ENCODE data around the gene NRTN. TPM values are rescaled to one million over a fixed set of nuclear protein-coding genes. Genes with fewer than 3 reads are reported as not detected.

NRTN gene
- total and polyA plus RNA-seq, 4 donors, result 0.23 to 3.3 (median 1.4) TPM

DNA sequence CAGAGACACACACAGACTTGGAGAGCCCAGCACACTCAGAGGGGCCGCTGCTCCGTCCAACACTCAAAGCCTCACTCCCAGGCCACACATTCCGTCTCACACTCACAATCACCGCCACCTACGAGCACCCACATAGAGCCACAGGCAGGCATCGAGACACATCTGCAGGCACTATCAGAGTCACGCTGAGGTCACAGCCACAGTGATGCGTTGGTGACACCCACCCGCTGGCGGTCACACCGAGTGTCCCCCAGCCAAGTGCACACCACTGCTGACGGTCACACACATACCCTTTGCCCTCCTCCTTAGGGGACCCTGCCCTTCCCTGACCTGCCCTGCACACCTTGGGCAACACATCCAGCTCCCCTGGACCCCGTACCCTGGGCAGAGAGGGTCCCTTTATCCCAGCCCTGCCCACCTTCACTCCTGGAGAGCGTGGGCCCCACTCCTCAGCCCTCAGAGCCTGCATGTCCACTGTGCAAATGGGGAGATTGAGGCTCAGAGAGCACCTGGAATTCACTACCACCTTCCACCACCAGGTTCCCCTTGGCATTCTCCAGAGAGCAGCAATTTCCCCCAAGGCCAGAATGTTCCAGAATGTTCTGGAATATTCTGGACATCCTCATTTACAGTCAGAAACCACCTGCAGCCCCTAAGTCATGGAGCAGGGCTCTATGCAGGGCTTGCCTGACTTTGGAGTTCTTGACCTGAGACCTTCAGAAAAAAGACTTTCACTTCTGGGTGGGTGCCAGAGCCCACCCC, 60.0 kb downstream of the NRTN start:
- no peak overlapping the region for H3K27ac ChIP-seq (ENCODE audit: low read depth in 1 of 2, low read length in 1 of 2)
- no peak for DNase-seq
- TF ChIP-seq, protein P1, sequence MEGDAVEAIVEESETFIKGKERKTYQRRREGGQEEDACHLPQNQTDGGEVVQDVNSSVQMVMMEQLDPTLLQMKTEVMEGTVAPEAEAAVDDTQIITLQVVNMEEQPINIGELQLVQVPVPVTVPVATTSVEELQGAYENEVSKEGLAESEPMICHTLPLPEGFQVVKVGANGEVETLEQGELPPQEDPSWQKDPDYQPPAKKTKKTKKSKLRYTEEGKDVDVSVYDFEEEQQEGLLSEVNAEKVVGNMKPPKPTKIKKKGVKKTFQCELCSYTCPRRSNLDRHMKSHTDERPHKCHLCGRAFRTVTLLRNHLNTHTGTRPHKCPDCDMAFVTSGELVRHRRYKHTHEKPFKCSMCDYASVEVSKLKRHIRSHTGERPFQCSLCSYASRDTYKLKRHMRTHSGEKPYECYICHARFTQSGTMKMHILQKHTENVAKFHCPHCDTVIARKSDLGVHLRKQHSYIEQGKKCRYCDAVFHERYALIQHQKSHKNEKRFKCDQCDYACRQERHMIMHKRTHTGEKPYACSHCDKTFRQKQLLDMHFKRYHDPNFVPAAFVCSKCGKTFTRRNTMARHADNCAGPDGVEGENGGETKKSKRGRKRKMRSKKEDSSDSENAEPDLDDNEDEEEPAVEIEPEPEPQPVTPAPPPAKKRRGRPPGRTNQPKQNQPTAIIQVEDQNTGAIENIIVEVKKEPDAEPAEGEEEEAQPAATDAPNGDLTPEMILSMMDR (IDR thresholded peaks at IDR 0.05; ENCODE audit: control extremely low read depth, extremely low read depth), result no peak
- no peaks in the 10 kb centered on the region for H3K36me3 ChIP-seq (ENCODE audit: control insufficient read depth in 4 of 4, insufficient read depth in 4 of 4, low read length in 4 of 4)
- H3K27me3 ChIP-seq (ENCODE audit: control insufficient read depth in 3 of 3, insufficient read depth in 3 of 3, low read length in 2 of 3), result no peaks in the 10 kb centered on the region
- H3K4me1 ChIP-seq (ENCODE audit: control insufficient read depth in 5 of 5, insufficient read depth in 5 of 5, low read length in 5 of 5), result no peaks in the 10 kb centered on the region
- H3K4me3 ChIP-seq, result no peak overlapping the region
- WGBS, 2 donors, result 81 to 88% methylated on average over 14 of the region's 14 CpGs
- ATAC-seq (ENCODE audit: insufficient read depth, low FRiP score), result no peak
- no peak overlapping the region for H3K9ac ChIP-seq (ENCODE audit: insufficient read depth in 1 of 2, low read length in 2 of 2)
- H3K9me3 ChIP-seq (ENCODE audit: control insufficient read depth in 4 of 4, insufficient read depth in 3 of 4, low read length in 3 of 4), result no peaks in the 10 kb centered on the region

- no peak for DNase-seq
- no peaks in the 10 kb centered on the region for H3K9me3 ChIP-seq (ENCODE audit: control insufficient read depth in 4 of 4, insufficient read depth in 3 of 4, low read length in 3 of 4)
- H3K36me3 ChIP-seq (ENCODE audit: control insufficient read depth in 4 of 4, insufficient read depth in 4 of 4, low read length in 4 of 4), result no peaks in the 10 kb centered on the region
- H3K27me3 ChIP-seq (ENCODE audit: control insufficient read depth in 3 of 3, insufficient read depth in 3 of 3, low read length in 2 of 3), result no peaks in the 10 kb centered on the region
- no peak overlapping the region for H3K27ac ChIP-seq (ENCODE audit: low read depth in 1 of 2, low read length in 1 of 2)
- H3K4me3 ChIP-seq, result no peak overlapping the region
- no peak overlapping the region for H3K9ac ChIP-seq (ENCODE audit: insufficient read depth in 1 of 2, low read length in 2 of 2)
- ATAC-seq (ENCODE audit: insufficient read depth, low FRiP score), result no peak
- 84 to 92% methylated on average over 11 of the region's 11 CpGs for WGBS, 2 donors
- no peaks in the 10 kb centered on the region for H3K4me1 ChIP-seq (ENCODE audit: control insufficient read depth in 5 of 5, insufficient read depth in 5 of 5, low read length in 5 of 5)
- TF ChIP-seq, protein P1 (IDR thresholded peaks at IDR 0.05; ENCODE audit: control extremely low read depth, extremely low read depth), result no peak
Measured at GRCh38 chr19:5865772-5866171, 60.9 kb downstream of the NRTN start.

DNA sequence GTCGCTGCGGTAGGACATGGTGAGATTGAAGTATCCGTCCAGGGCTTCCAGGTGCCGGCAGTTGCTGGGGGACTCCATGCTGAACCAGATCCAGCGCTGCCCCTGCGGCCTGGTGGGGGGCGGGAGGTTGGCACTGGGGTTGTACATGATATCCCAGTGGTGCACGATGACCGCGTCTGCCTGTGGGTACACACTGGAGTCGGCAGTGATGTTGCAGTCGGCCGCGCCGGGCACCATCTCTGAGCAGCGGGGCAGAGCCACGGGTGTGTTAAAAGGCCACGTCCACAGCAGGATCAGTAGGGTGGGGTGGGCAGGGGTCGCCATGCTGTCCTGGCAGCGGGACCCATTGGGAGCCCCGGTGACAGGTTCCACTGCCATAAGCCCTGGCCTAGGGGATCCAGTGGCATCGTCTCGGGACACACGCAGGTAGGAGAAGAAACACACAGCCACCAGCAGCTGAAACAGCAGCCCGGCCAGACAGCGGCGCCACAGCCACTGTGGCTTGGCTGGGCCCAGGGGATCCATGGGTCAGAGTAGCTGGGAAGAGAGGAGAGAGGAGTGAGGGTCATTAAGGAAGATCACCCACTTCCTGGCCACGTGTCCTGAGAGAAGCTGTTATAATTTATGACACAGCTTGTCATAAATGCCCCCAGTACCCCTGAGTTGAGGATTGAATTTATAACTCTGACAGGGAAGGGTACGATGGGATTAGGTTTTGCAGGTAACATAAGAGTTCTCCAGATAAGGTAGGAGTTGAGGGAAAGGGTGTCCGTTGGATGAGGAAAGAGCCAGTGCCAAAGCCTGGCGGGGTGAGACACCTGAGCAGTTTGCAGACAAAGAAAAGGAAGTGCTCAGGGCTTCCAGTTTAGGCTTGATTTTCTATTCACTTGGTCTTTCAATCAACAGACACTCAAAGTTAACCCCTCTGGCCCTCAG, 62.6 kb downstream of the NRTN start:
- H3K4me3 ChIP-seq, result no peak overlapping the region
- H3K4me1 ChIP-seq (ENCODE audit: control insufficient read depth in 5 of 5, insufficient read depth in 5 of 5, low read length in 5 of 5), result no peaks in the 10 kb centered on the region
- no peaks in the 10 kb centered on the region for H3K36me3 ChIP-seq (ENCODE audit: control insufficient read depth in 4 of 4, insufficient read depth in 4 of 4, low read length in 4 of 4)
- H3K27me3 ChIP-seq (ENCODE audit: control insufficient read depth in 3 of 3, insufficient read depth in 3 of 3, low read length in 2 of 3), result no peaks in the 10 kb centered on the region
- no peaks in the 10 kb centered on the region for H3K9me3 ChIP-seq (ENCODE audit: control insufficient read depth in 4 of 4, insufficient read depth in 3 of 4, low read length in 3 of 4)
- ATAC-seq (ENCODE audit: insufficient read depth, low FRiP score) (no peak), DNase-seq (no peak)
- 87 to 88% methylated on average over 31 of the region's 31 CpGs for WGBS, 2 donors
- TF ChIP-seq, protein P1 (IDR thresholded peaks at IDR 0.05; ENCODE audit: control extremely low read depth, extremely low read depth), result no peak
- no peak overlapping the region for H3K9ac ChIP-seq (ENCODE audit: insufficient read depth in 1 of 2, low read length in 2 of 2)
- no peak overlapping the region for H3K27ac ChIP-seq (ENCODE audit: low read depth in 1 of 2, low read length in 1 of 2)
